Mesodermal cell (in vitro differentiated cells): ENCODE results near the gene ZBTB24.
"Not testable (repeated sequence)": the region's sequence is repeated elsewhere in the genome, so short reads cannot be mapped to it uniquely, and the experiment has no call there.

Source experiments
- H3K27ac ChIP-seq: 2 replicates; pipeline ENCODE4 v1.7.0; 2013; ENCODE audit warnings: mild to moderate bottlenecking, low read depth, low read length, moderate library complexity; ENCODE audit not compliant: severe bottlenecking
- H3K36me3 ChIP-seq: 2 replicates; pipeline ENCODE4 v1.7.1; 2013; ENCODE audit warnings: mild to moderate bottlenecking, low read length, moderate library complexity; ENCODE audit not compliant: control insufficient read depth, insufficient read depth
- H3K4me1 ChIP-seq: one replicate; pipeline ENCODE4 v1.7.1; 2013; ENCODE audit warnings: mild to moderate bottlenecking, low read length; ENCODE audit not compliant: insufficient read depth, control insufficient read depth, poor library complexity, severe bottlenecking
- H3K4me3 ChIP-seq: 2 replicates; pipeline ENCODE4 v1.7.0; 2013; ENCODE audit warnings: low read length, control low read depth, mild to moderate bottlenecking; ENCODE audit not compliant: insufficient read depth, poor library complexity, severe bottlenecking; ENCODE audit errors: extremely low read depth
- H3K9me3 ChIP-seq: 2 replicates; pipeline ENCODE4 v1.7.1; 2013; ENCODE audit warnings: mild to moderate bottlenecking, low read length, moderate library complexity; ENCODE audit not compliant: control insufficient read depth
- WGBS, 2 experiments: methylation state at CpG; one replicate each; pipeline ENCODE4 v1.1.5; 2013; ENCODE audit warnings: missing lambda C conversion rate in 2 of 2; ENCODE audit not compliant: insufficient coverage in 2 of 2; 5-methylcytosine and 5-hydroxymethylcytosine counted together

Gene ZBTB24

DNA sequence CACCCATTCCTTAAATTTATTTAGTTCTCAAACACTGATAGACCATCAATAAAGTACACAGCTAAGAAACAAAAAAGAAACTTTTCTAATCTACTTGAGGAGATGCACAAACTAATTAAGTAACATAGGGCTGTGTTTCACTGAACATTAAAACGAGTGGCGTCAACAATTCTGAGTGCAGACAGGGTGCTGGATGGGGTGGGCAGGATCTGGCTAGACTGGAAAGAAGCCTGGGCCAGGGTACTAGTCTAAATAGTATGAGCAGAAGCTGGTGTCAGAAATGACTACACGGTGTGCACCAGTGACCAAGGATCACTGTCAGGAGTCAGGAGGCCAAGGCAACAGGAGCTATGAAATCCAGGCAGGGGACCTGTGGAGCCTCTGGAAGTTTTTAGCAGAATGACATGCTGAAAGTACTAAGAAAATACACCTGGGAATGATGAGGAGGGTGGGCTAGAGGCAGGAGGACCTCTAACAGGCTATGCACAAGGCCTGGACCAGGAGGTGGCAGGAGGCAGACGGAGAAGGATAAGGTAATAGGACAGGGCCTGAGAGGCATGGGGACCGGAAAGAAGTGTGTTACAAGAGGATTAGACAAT lies 13.3 kb downstream of the ZBTB24 start:
- H3K9me3 ChIP-seq, result no peaks in the 10 kb centered on the region
- peaks cover 90% of the 10 kb centered on the region for H3K36me3 ChIP-seq
- no peak overlapping the region for H3K27ac ChIP-seq
- 94 to 97% methylated on average over 3 to 5 of the region's 5 CpGs for WGBS, 2 experiments
- H3K4me1 ChIP-seq, result peaks cover 6% of the 10 kb centered on the region
- no peak overlapping the region for H3K4me3 ChIP-seq

DNA sequence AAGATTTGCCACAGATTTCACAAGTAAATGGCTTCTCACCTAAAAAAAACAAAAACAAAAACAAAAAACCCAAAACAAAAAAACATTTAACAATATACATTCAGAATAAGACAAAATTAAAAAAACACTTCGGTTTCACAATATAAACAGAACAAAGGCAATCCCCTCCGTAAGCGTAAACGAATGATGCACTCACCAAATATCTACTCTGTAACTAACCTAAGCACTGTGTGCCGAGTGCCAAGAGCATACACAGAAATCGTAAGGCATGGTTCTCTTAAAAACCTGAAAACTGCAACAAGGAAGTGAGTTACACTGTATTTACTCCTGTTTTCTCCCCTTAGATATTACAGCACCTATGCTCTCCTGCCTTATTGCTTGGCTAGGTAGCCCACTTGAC lies 15.3 kb downstream of the ZBTB24 start:
- Histone ChIP-seq H3K36me3 (peaks cover 81% of the 10 kb centered on the region), H3K27ac (no peak overlapping the region), H3K4me3 (no peak overlapping the region), H3K4me1 (peaks cover 6% of the 10 kb centered on the region), H3K9me3 (no peaks in the 10 kb centered on the region)
- 93 to 95% methylated on average over 6 of the region's 6 CpGs for WGBS, 2 experiments

DNA sequence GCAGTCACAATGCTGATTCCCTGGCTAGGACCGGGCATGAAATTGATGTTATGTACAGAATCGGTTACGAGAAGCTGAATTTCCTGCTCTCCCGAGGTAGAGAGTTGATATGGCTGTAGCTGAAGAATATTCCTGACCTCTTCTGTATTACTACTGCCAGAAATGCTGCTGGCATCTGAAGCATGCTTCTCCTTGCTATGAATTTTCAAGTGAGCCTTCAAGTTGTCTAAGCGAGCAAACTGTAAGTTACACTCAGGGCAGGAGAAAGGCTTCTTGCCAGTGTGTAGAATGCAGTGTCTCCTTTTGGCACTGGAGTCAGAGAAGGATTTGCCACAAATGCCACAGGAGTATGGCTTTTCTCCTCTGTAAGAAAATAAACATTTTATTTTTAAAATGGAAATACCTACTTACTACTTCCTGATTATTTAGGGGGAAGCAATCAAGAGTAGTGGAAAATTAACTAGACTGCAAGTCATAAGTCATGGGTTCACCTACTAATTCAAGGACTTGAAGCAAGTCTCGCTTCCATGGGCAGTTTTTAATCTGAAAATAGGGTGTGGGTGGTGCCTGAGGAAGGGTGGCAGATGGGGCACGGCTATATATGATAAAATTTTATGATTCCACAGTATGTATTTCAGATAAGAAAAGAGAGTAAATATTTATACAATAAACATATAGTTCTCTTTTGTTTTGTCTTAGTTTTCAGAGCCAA lies 16.7 kb downstream of the ZBTB24 start:
- no peaks in the 10 kb centered on the region for H3K9me3 ChIP-seq
- WGBS, 2 experiments, result 94 to 100% methylated on average over 4 to 6 of the region's 7 CpGs
- peaks cover 6% of the 10 kb centered on the region for H3K4me1 ChIP-seq
- no peak overlapping the region for H3K27ac ChIP-seq
- peaks cover 79% of the 10 kb centered on the region for H3K36me3 ChIP-seq
- H3K4me3 ChIP-seq, result no peak overlapping the region

DNA sequence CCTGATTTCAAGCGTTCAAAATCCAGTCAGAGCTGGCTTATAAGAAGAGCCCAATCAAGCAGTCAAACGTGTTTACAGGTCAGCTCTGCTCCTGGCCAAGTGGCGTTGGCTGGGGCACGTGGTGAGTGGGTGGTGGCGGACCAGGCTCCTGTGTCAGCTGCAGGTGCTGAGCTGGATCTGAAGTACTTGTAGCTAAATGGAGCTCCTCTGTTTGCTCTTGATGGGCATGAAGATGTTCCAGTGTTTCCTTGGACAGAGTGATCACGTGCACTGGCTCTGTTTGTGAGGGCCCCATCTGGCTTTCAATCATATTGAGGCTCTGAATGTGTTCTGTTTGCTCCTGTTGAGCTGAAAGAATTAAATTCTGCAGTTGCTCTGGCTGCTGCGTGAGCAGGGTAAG lies 17.2 kb downstream of the ZBTB24 start:
- H3K36me3 ChIP-seq, result peaks cover 73% of the 10 kb centered on the region
- 92 to 96% methylated on average over 7 of the region's 7 CpGs for WGBS, 2 experiments

DNA sequence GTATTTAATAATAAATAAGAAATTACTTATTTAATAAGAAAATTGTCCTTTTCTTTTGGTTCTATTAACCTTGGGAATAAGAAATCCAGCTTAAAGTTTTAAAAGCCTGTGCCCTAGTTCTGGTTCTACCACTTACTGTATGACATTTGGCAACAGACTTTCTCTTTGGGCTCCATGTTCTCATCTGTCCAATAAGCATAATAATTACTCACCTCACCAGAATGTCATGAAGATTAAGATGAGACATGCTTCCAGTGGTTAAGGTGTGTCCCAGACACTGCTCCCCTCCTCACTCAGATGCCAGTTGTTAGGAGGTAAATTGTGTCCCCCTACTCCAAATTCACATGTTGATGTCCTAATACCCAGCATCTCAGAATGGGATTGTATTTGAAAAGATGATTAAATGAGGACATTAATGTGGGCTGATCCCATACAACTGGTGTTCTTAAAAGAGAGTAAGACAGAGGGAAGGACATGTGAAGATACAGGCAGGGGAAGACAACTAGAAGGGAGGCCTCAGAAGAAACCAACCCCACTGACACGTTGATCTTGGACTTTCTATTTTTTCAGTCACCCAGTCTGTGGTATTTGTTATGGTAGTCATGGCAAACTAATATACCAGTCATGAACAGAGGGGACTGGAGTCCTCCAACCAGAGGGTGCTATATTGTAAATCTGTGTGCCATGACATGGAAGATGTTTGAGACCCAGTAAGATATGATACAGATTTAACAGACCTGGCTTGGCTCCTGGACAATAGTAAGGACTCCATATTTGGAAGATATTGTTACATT lies 21.1 kb downstream of the ZBTB24 start:
- peaks cover 49% of the 10 kb centered on the region for H3K36me3 ChIP-seq
- no peak overlapping the region for H3K27ac ChIP-seq
- H3K4me1 ChIP-seq, result no peaks in the 10 kb centered on the region
- no peak overlapping the region for H3K4me3 ChIP-seq
- WGBS, 2 experiments, result 100% methylated on average over 1 of the region's 1 CpG; no CpG with 5 or more reads in 1 of the 2 experiments
- H3K9me3 ChIP-seq, result no peaks in the 10 kb centered on the region

More for the DNA sequence above, 17.2 kb downstream of the ZBTB24 start:
- Histone ChIP-seq H3K9me3 (no peaks in the 10 kb centered on the region), H3K27ac (no peak overlapping the region), H3K4me1 (peaks cover 6% of the 10 kb centered on the region), H3K4me3 (no peak overlapping the region)

DNA sequence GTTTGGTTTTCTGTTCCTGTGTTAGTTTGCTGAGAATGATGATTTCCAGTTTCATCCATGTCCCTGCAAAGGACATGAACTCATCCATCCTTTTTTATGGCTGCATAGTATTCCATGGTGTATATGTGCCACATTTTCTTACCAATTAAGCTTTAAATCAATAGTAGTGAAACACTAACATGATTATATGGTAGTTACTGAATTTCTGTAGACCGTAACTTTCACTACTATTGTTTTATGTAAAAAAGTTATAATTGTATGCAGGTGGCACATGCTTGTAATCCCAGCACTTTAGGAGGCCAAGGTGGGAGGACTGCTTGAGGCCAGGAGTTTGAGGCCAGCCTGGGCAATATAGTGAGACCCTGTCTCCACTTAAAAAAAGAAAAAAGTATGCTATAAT lies 21.8 kb downstream of the ZBTB24 start:
- H3K27ac ChIP-seq, H3K4me1 ChIP-seq, H3K4me3 ChIP-seq, H3K9me3 ChIP-seq: not testable (repeated sequence)
- H3K36me3 ChIP-seq, result peaks cover 41% of the 10 kb centered on the region
- 100% methylated on average over 1 of the region's 1 CpG; no CpG with 5 or more reads in 1 of the 2 experiments for WGBS, 2 experiments

DNA sequence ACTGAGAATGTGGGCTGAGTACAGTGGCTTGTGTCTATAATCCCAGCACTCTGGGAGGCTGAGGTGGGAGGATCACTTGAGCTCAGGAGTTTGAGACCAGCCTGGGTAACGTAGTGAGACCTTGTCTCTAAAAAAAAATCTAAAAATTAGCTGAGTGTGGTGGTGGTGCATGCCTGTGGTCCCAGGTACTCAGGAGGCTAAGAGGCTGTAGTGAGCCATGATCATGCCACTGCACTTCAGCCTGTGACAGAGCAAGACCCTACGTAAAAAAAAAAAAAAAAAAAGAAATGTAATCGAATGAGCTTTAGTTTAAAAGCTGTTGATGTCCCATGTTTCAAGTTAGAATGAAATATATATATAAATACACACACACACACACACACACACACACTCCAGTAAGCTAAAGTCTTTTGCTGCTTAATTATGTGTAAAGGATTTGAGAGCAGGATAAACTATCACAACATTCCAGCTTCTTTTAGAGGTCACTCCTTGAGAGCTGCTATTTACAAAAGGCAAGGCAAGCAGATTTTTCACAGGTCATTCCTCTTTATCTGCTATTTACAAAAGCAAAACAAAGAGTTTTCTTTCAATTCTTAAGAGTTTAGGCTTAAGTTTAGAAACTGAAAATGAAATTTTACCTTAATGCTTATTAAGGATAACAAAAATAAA lies 22.7 kb downstream of the ZBTB24 start:
- no peaks in the 10 kb centered on the region for H3K9me3 ChIP-seq
- H3K36me3 ChIP-seq, result peaks cover 32% of the 10 kb centered on the region
- WGBS, 2 experiments, result 71% methylated on average over 1 of the region's 3 CpGs; no CpG with 5 or more reads in 1 of the 2 experiments
- H3K27ac ChIP-seq, result no peak overlapping the region
- H3K4me1 ChIP-seq, result no peaks in the 10 kb centered on the region
- H3K4me3 ChIP-seq, result no peak overlapping the region

DNA sequence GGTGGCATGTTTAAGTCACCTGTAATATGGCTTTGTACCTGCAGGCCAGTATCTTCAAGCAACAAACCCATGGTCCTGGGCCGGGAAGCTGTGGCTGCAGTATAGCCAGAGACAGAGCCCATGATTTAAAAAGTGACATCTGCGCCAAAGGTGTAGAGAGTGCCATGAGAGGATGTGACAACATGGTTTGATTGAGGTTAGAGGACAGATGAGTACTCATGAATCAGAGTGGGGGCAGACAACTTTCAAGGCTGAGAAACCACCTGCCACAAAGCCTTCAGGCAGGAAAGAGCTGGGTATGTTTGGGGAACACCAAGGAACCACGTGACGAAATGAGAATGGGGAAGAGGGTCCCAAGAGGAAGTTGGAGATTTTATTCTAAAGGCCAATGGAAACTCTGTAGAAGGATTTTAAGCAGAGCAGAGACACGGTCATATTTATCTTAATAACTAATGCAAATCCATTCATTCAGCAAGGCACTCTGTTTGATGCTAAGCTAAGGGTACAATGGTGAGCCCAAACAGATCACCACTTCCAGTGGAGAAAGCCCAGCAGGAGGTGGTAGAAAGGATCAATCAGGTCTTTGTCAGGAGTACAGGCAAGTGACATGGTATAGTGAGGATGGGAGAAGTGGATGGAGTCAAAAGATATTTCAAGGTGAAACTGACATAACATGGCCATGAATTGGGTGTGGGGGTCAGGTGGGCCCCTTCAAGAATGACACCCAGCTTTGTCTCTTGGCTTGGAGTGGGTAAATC lies 24.1 kb downstream of the ZBTB24 start:
- peaks cover 24% of the 10 kb centered on the region for H3K36me3 ChIP-seq

DNA sequence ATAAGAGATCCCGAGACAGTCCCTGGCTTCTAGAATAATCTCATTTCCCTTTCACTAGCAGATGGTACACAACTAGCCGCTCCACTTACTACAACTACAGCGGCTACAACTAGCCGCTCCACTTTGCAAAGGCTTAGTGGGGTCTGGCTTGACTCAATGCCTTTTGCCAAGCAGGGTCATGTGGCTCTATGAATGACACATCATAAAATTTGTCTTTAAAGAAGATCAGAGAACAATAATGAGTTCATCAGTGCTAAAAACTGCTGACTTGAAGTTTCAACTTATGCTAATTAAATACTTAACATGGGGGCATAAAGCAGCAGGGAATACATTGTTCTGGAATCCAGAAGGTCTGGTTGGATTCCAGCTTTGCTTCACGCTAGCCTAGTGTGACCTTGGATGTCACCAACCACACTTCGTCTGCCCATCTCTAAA lies 25.4 kb downstream of the ZBTB24 start:
- Histone ChIP-seq H3K9me3 (no peaks in the 10 kb centered on the region), H3K36me3 (peaks cover 28% of the 10 kb centered on the region), H3K4me1 (peaks cover 16% of the 10 kb centered on the region), H3K27ac (no peak overlapping the region), H3K4me3 (no peak overlapping the region)
- 82 to 85% methylated on average over 5 to 6 of the region's 6 CpGs for WGBS, 2 experiments

More for the DNA sequence above, 24.1 kb downstream of the ZBTB24 start:
- 85 to 98% methylated on average over 4 to 5 of the region's 5 CpGs for WGBS, 2 experiments
- H3K9me3 ChIP-seq, result no peaks in the 10 kb centered on the region
- H3K4me1 ChIP-seq, result peaks cover 6% of the 10 kb centered on the region
- no peak overlapping the region for H3K27ac ChIP-seq
- no peak overlapping the region for H3K4me3 ChIP-seq
